Medulla oblongata (tissue), 1 donor: ENCODE data around the gene TRIM68.

Source experiments
- DNase-seq: peaks from one replicate; pipeline ENCODE4 v3.0.0-alpha.2; 2015; ENCODE audit errors: extremely low spot score

Gene TRIM68

DNA sequence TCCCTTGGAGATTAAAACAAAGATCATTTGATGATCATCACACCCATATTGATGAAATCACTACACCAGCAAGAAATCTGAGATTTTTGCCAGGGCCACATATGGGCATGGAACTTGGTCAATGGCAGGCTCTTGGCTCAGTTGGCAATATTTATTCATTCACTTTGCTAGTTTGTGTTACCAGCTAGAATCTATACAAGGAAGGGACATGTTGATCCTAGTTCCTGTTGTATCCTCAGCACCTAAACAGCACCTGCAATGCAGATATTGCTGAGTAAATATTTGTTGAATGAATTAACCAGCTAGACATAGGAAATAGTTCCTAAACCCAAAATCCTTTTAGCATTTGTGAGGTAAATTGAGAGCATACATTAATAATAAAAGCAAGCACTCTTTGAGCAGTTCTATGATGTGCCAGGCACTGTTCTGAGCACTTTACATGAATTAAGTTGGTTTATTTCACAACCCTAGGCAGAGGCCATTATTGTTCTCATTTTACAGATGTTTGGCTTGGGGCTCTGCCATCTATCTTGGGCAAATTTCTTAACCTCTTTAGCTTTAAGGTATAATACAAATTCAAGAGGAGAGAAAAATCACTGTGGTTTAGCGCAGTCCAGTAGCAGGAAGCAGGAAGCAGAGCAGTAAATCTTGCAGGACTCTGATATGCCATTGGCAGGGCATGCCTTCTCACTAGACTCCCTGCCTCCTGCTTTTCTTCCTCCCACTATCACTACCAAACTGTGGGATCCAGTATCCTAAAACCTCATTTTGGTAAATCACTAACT is 1.6 kb downstream of the TRIM68 start:
- DNase-seq, result no peak

DNA sequence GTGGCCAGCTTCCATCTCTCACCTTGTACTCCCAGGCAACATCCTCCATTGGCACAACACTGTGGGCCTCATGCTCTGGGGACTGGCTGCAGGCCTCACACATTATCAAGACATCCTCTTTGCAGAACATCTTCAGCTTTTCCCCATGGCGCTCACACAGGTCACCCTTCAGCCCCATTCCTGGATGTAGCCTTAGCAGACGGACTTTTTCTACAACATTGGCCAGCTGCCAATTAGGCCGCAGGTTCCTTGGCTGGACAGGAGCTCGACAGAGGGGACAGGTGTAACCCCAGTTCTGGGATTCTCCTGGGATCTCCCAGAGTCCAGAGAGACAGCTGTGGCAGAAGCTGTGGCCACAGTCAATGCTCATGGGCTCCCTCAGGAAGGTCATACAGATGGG is 3.0 kb downstream of the TRIM68 start:
- no peak for DNase-seq

- no peak for DNase-seq
Measured at GRCh38 chr11:4593739-4594138, 14.3 kb downstream of the TRIM68 start, which contains the start of gene OR52I1. TSS of gene OR52I1 (plus strand) at chr11:4594039. CDS start at chr11:4594039, 0 bp downstream.

- DNase-seq, result no peak
Measured at GRCh38 chr11:4589017-4589416, 19.0 kb downstream of the TRIM68 start.

GRCh38 chr11:4581443-4581842 is 26.6 kb downstream of the TRIM68 start, which contains the start of gene OR52I2:
TSS of gene OR52I2 (plus strand) at chr11:4581743.
- DNase-seq, result no peak

- no peak for DNase-seq
Measured at GRCh38 chr11:4580124-4580523, 27.9 kb downstream of the TRIM68 start.

DNA sequence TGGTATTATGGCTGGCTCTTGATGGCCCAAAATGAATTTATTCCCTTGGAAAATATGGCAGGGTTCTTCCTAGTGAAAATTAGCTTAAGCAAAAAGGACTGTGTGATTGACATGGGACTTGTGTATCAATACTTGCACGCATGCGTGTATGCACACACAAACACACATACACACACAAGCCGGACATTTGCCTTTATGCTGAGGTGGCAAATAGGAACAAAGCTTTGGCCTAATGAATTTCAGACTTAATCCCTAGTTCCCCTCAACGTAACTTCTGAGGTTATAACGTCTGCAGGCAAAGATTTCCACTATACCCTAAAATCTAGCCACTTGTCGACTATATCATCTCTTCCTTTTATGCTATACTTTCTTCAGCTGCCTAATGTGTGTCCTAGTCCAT is 29.4 kb downstream of the TRIM68 start:
- no peak for DNase-seq

GRCh38 chr11:4577761-4578160 is 30.3 kb downstream of the TRIM68 start:
- DNase-seq, result no peak

- no peak for DNase-seq
Measured at GRCh38 chr11:4576880-4577279, 31.2 kb downstream of the TRIM68 start.

DNA sequence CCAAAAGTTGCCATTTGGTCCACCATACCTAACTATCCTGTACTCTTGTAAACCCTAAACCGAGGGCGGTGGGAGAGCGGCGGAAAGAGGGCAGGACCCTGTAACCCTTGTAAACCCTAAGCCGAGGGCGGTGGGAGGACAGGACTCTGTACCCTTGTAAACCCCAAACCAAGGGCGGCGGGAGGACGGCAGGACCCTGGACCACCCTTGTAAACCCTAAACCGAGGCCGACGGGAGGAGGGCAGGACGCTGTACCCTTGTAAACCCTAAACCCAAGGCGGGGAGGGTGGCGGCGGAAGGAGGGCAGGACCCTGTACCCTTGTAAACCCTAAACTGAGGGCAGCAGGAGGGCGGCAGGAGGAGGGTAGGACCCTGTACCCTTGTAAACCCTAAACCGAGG is 39.0 kb downstream of the TRIM68 start:
- DNase-seq, result no peak

GRCh38 chr11:4565371-4565770 is 42.7 kb downstream of the TRIM68 start:
- no peak for DNase-seq

- no peak for DNase-seq
Measured at GRCh38 chr11:4560467-4560866, 47.6 kb downstream of the TRIM68 start.

DNA sequence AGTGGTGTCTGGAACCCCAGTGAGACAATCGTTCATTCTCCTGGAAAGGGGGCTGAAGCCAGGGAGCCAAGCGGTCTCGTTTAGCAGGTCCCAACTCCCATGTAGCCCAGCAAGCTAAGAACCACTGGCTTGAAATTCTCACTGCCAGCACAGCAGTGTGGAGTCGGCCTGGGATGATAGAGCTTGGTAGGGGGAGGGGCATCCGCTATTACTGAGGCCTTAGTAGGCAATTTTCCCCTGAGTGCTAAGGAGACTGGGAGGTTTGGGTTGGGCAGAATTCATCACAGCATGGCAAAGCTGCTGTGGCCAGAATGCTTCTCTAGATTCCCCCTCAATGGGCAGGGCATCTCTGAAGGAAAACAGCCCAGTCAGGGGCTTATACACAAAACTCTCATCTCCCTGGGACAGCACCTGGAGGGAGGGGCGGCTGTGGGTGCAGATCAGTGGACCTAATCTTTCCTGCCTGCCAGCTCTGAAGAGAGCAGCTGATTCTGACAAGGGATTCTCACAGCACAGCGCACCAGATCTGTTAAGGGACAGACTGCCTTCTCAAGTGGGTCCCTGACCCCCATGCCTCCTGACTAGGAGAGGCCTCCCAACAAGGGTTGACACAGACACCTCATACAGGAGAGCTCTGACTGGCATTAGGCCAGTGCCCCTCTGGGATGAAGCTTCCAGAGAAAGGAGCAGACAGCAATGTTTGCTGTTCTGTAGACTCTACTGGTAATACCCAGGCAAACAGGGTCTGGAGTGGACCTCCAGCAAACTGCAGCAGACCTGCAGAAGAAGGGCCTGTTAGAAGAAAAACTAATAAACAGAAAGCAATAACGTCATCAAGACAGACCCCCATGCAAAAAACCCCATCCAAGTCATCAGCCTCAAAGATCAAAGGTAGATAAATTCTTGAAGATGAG is 48.2 kb downstream of the TRIM68 start:
- DNase-seq, result no peak

GRCh38 chr11:4551346-4551979 is 56.6 kb downstream of the TRIM68 start:
- DNase-seq, result no peak
